Left lobe of liver (tissue), 2 donors: ENCODE measurements around the gene RAP1GAP. TPM values are rescaled to one million over a fixed set of nuclear protein-coding genes. Genes with fewer than 3 reads are reported as not detected.
"Not testable (repeated sequence)": the region's sequence is repeated elsewhere in the genome, so short reads cannot be mapped to it uniquely, and the experiment has no call there.

Experiments used
- ATAC-seq: fragments of 200-7000 bp; cut with Tn5 transposase; one replicate; pipeline ENCODE4 v1.9.1; 2020; ENCODE audit warnings: mild to moderate bottlenecking, moderate library complexity
- DNase-seq: peaks from one replicate; pipeline ENCODE4 v3.0.0-alpha.2; 2020; ENCODE audit warnings: low spot score
- total RNA-seq: library from RNA; stranded (reverse); gene quantifications from one replicate; pipeline ENCODE4 v1.2.1, GENCODE V29; 2021
- donor health status: DM: no; HTN: no; CAD: no; lungs with moderate emphysema.
- donor health status: DM: no; HTN: yes; CAD: no.

Gene RAP1GAP
- total RNA-seq, 1 donor from 2014 or later, result 10.8 TPM

DNA sequence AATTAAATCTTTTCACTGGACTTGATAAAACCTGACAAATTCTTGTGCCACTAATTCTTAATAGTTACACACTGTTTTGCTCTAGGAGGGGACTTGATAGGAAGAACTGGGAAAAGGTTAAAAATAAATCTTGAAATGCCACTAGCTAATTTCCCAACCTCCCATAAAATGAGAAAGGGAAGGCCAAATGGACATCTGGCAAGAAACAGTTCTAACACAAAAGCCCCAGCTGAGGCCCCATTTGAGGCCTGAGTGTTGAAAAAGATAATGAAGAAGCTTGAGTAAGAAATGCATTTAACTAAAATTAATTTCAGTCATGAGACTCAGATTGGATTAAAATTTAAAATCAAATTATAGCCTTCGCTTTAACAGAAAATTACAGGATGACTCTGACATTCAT is 11.2 kb upstream of the RAP1GAP start:
- DNase-seq, result no peak

DNA sequence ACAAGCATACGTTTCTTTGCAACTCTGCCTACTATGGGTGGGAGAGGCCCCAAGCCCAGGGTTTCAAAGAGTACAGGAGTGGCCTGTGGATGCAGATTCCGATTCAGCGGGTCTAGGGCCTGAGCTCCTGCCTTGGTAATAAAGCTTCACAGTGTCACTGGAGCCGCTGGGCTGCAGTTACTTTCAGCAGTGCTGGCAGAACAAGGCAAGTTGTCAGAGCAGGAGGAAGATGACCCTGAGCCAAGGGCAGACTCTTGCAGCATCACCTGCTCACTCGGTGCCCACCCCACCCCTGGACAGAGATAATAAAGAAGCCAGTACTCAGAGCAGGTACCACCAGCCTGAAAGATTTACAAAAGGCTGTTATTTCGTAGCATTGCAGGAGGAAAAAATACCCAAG is 8.0 kb upstream of the RAP1GAP start:
- no peak for DNase-seq
- no peak for ATAC-seq

More for the DNA sequence above, 11.2 kb upstream of the RAP1GAP start:
- no peak for ATAC-seq

DNA sequence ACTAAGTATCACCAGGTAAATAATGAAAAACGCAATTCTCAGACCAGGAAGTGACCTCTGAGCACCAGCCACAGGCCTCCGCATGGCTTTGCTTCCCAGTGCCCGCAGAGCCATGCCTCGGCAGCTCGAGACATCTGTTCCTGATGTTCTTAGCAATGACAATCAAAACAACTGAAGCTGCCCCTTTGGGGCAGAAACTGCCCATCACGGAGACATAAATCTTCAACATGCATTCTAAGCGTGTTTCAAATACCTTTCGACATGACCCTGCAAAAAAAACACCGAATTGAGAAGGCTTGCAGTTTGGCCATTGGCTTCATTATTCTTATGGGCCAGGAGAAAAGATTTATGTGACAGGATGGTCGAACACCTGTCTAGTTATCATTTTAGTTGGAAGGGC is 5.8 kb upstream of the RAP1GAP start:
- no peak for ATAC-seq
- DNase-seq, result no peak

DNA sequence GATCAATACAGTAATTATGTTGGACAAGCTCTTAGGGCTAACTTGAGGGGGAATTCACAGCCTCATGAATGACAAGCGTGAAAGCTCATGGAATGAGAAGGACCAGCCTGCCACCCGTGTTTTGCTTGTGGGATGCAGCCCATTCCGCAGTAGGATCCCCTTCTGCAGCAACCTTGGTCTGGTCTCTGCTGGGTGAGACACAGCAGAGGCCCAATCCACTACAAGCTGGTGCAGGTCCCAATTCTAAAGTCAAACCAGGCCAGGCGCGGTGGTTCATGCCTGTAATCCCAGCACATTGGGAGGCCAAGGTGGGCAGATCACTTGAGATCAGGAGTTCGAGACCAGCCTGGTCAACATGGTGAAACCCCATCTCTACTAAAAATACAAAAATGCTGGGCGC is 4.7 kb upstream of the RAP1GAP start:
- not testable (repeated sequence) for ATAC-seq, DNase-seq

DNA sequence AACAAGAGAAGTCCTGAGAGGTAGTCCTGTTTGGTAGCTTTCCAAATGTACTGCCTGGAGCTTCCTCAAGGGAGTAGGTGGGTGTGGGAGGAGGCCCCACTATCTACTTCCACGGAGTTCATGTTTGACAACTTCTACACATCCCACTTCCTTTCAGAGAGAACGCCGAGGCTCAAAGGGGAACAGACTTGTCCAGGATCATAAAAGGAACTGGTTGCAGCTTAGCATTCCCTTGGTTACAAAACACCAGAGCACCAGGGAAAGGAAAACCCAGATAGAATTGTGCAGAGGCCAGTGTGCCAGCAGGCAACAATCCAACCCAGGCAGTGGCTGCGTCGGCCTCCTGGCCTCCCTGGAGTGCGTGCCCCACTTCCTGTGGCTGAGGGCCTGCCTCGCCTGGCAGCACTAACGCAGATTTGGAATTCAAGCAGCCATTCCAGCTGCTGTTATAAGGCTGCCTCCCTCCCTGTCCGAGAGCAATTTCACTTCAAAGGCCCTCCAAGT is 4.2 kb upstream of the RAP1GAP start:
- DNase-seq, result peak; percentile 86
- ATAC-seq, result peak; percentile 68

DNA sequence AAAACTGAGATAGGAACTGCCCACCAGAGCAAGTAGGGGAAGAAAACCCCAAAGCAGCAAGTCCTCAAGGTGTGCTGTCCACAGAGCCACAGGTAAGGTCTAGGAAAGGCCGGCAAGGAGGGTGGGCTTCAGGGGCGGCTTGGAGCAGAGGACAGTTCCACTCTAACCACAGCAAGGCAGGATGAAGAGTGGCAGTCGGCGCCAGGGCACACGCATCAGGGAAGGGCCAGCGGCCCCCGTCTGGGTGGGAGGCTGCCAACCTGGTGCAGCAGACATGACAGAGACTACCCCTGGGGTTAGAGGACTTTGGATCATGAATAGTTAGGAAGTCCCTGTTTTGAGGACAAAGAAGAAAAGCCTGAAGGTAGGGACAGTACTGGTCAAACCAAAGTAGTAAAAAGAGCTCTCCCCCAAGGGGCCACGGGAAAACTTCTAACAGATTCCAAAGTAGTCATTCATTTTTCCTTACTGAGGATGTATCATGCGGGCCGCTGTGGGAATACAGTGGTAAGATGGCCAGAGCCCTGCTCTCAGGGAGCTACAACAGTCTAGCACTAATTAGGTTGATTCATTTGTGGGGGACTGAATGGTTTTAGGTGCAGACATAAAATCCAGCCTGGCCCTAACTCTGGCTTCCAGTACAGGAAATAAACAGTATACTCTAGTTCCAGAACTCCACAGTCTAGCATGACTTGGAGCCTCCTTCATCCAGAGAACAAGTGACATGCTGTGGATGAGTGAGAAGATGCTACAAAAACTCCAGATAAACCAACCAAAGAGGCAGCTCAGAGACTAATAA is 3.5 kb upstream of the RAP1GAP start:
- DNase-seq, result no peak

DNA sequence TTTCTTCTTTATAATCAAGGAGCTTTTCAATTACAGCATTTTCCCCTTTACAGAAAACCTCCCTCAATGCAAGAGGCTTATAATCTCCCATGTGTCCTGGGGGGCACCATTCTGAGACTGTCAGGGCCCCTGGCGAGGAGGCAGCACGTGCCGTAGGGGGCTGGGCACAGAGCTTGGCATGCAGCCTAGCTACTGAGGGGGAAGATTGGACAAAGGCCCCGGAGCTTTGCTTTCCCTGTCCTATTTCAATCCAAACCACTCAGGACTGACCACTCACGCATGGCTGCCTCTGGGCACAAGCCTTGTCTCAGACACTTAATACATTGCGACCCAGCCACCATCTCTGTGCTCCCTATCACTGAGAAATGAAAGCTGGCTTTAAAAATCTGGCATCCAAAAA is 2.8 kb upstream of the RAP1GAP start:
- ATAC-seq, result no peak
- no peak for DNase-seq

More for the DNA sequence above, 3.5 kb upstream of the RAP1GAP start:
- no peak for ATAC-seq

DNA sequence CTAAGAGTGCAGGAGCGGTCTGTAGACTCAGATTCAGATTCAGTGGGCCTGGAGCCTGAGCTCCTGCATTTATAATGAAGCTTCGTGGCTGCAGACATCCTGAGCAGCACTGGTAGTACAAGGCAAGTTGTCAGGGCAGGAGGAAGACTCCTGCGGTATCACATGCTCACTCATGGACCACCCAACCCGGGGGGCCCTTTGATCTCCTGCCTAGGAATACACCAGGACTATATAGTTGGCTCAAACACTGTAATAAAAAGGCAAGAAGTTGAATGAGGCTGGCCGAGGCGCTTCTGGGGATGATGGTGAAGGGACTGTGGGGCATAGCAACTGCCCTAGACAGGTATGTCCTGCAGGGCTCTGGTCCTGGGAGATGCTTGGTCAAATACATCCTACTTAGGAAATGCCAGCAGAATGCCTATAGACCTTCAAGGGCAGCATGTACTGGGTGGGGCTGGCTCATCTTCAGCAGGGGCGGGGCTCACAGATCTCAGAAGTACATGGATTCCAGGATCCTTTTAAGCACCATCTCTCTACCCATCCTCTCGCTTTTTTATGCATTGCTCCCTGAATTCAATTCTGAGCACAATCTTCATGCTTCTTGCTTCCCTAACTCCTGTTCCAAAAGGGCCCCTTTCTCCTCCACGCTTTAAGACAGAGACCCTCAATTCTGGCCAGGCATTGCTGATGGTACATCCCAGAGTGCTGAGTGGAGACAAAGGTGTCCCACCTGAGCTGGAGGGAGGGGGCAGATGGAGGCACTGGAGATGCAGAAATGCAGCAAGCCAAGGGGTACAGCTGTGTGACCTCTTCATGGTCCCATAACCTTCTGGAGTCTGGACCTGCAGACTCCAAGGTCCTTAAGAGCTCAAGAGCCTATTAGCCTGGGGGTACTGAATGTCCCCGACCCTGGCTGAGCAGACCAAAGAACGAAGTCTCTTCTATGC is 2.1 kb upstream of the RAP1GAP start:
- ATAC-seq, result no peak
- peak; percentile 40 for DNase-seq

DNA sequence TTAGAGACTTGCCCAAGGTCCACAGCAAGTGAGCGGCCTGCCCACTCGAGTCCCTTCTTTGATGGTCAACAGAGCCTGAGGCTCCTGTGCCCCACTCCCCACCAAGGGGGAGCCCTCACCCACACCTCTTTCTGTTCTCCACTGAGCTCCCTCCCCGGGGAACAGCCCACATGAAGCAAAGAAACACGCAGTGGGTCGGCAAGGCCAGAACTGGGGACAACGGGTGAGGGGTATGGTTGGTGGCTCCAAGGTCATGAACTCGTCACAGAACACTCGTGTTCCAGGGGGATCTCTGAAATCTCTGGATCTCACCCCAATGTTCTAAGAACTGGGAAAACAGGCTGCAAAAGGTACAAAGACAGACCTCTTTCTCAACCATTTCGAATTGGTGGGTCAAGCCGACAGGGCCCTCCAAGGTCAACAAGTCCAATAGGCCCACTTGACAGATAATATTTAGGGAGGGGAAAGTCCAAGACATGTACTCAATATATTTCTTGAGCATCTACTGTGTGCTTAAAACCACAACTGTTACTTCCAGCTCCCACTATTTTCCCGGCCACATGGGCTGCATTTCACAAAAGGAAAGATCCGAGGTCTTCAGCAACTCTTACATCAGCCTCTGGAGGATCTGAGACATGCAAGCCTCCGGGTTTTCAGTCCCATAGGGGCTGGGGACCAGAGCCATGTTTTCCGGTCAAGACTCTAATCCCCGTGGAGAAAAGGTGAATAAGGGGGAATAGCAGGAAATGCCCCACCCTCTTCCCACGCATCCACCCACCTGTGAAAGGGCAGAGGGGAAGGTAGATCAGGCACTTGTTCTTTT is 1.1 kb upstream of the RAP1GAP start:
- ATAC-seq (no peak), DNase-seq (peak; percentile 30)

DNA sequence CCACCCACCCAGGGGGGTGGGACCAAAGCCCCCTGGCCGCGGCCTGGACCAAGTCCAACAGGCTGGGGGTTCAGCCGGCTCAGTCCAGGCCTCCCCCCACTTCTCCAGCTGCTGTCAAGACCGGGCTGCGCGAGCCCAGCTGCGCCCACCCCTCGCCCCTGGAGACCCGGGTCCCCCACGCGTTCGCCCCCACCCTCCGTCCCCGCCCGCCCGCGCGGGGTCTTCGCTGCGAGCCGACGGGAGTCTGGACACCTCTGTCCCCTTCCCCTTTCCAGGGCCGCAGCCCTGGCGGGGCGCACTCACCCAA is 253 bp downstream of the RAP1GAP start:
- ATAC-seq (no peak), DNase-seq (peak; percentile 52)

DNA sequence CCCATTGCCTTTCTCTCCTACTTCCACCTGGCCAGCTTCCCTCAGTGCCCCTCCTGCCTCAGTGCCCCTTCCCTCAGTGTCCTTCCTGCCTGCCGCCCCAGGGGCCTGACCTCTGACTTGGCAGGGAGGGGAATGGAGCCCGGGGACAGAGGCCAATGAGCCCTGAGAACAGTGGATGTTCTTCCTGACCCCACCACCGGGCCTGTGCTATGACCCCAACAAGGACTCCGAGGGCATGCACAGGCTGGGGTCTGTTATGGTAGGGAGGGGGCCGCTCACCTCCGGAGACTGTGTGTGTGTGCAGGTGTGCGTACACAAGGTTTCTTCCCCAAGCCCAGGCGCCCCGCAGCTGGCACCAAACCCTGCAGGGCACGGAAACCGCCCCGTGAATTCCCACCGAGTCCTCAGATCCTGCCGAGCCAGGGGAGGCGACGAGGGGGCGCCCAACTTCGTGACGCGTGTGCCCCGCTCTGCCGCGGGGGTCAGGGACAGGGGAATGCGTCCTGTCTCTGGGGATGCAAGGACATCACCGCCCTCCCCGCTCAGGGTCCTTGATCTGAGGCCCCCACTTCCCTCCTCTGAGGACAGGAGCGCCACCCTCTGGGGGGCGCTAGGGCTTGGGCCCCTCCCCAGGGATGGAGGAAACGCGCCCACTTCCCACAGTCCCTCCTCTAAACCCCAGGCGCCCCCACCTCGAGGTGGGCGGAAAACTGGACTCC is 766 bp downstream of the RAP1GAP start:
- DNase-seq (no peak), ATAC-seq (no peak)

DNA sequence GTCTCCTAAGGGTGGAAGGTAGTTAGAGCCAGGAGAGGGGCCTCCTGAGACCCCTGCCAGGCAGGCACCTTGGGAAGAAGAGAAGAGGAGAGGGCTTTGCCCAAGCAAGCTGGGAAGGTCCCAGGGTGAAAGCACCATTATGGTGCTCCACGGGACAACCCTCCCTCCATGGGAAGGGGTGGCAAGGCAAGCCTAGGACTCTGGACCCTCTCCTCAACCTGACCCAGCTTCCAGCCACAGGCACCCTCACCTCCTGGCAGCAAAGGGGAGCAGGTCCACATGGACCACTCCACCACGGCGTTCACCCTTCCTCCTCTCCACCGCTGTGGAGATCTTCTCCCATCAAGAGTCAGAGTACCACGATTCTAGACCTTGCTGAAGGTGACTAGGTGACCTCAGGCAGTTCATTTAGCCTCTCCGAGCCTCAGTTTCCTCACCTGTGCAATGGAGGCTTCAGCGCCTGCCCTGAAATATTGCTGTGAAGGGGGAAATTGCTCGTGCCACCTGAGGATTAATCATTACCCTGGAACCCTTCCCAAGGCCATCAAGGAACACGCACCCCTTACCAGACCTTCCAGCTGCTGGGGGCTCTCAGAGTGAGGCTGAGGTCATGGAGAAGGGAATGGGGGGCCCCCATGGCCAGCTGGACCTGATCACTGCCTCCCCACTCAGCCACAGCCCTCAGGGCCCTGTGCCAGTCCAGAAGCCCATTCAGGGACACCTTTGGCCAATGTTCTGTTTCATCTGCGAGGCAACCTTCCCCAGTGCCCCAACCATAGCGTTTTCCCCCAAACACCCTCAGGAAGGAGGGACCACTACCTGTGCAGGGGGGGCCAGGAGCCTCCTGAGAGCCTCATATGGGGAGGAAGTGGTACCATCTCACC is 1.6 kb downstream of the RAP1GAP start:
- no peak for ATAC-seq
- DNase-seq, result no peak

DNA sequence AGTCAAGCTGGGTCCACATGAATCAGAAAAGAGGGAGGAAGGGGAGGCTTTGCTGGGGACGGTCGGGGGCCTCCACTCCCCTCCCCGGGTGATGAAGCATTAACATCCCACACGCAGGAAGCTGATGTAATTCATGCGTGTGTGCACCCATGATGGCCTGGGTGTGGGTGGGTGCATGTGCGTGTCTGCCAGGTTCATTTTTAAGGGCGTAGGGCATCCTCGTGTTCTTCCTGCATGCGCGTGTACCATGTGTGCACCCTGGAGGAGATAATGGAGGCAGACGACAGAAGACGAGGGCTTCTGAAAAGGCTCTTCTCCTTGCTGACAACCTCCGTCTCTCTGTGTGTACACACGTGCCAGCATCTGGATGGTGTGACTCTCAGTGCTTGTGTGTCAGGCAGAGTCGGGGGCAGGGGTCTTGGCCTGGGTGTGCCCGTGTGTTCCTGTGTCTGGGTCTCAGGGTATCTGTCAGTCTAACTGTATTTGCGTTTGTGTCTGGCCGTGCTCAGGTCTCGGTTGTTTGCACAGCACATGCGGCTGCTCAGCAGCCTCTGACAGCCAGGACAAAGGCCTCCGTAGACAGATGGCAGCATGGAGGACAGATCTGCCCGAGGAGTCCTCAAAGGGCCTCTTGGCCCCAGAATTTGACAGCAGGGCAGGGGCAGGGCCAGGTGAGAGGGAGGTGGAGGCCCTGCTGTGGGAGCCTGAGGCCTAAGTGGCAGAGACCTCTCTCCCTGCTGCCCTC is 2.4 kb downstream of the RAP1GAP start:
- DNase-seq (peak; percentile 40), ATAC-seq (peak; percentile 5)

DNA sequence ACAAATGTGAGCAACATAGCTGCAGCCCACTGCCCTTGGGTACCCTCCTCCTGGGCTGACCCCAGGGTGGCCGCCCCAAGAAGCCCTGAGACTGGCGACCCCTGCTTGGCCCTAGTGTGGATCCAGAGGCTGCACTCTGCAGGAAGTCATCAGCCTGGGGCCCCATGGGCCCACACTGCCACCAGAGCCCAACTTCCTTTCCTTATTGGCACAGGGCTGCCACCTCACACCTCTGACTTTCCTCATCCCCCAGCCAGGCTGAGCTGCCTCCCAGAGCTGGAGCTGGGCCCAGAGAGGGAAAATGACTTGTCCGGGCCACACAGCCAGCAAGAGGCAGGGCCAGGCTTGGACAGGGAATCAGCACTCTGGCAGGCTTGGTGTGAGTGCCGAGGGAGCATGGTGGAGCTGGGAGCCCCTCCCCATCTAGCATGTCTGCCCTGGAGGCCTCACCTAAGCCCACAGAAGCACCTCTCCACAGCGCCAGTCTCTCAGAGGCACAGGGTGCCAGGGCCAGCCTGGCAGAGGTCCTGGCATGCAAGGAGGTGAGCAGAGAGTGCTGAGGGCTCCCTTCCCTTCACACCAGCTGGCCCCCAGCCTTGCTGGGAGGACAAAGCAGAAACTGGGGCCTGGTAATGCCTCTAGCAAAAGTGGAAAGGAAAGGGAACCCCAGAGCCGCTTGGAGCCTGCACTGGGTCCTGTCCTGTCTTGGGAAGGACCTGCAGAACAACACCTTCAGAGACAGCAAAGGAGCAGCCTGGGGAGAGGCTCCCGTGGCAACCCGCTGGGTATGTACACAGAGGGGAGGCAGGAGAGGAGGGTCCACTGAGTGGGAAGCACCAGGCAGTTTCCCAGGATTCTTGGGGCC is 3.2 kb downstream of the RAP1GAP start:
- peak; percentile 44 for DNase-seq
- no peak for ATAC-seq

DNA sequence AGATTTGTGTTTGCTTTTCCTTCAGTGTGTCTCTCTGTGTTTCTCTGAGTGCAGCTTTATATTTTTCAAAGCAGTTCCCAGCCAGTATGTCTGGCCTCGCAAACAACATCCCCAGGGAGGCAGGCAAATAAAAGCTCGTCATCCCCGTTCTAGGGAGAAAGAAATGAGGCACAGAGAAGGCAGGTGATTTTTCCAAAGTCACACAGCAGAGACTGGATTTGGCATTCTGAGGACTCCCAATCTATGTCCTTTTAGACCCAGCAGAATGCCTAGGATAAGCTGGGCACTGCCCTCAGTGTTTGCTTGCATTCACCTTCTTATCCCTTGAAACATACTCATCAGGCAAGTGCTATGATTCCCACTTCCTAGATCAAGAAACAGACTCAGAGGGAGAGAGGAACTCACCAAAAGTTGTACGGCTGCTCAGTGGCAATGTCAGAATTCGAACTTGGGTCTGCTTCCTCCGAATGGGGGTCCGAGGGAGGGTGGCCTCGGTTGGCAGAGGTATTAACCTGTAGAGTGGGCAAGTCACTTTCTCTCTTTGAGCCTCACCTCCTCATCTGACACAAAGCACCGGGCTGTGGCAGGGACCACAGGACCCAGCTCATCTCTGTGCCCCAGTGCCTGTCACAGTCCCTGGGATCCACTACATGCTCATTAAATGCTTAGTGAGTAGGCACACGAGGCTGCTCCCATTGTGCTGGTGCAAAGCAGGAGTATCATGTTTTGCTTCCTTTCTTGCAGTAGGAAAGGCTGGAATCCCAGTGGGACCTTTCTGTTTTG is 4.2 kb downstream of the RAP1GAP start:
- ATAC-seq (no peak), DNase-seq (peak; percentile 24)

DNA sequence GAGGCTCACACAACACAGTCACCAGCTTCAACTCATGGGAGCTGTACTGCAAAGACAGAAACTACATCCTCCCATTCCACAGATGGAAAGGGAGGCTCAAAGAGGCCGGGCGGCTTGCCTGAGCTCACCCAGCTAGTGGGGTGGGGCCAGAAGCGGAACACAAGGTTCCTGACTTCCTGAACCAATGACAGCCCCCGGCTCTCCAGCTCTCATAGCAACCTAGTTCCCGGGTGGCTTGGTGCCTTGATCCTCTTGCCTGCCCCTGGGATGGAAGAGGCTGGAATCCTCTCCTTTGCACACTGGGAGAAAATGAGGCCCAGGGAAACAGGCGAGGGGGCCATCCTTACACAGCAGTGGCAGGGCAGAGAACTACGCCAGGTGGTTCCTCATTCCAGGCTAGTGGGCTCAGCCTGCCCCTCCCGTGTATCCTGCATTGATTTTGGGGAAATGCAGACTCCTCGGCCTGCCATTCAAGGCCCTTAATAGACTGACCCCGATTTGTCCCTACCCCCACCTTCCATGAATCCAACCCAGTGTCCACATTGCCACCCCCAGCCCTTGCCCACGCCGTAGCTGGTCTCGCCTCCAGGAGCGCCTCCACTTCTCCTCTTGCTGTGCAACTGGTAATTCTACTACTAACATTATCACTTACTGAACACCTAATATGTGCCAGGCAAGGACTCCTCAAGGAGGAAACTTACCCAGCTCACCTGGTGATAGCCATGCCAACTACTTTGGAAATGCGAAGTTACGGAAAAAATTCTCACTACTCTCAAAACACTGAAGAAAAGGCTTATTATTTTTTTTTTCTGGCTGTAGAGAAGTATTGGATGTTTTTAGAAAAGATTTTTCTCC is 5.0 kb downstream of the RAP1GAP start:
- no peak for ATAC-seq
- no peak for DNase-seq
